ENCODE measurements around the gene CCL22.

GRCh38 chr16:57315416-57315815, 43.2 kb upstream of the CCL22 start:
- no peak for TF ChIP-seq CTCF (conservative IDR thresholded peaks at IDR 0.05 in 1 of 2, IDR thresholded peaks at IDR 0.05 in 1 of 2; ENCODE audit: extremely low read depth in 1 of 2, insufficient read depth in 1 of 2, low read depth in 1 of 2, low read length in 2 of 2)
- TF ChIP-seq EZH2 (IDR thresholded peaks at IDR 0.05; ENCODE audit: borderline replicate concordance, low read length) = no peak

Measured in mammary epithelial cell (primary cell).